Activated CD8-positive, alpha-beta memory T cell treated with anti-CD3 and anti-CD28 coated beads, Interleukin-2, amount 50 U/mL, for 24 hours (primary cell): ENCODE results near the gene GNA14.
"Not testable (repeated sequence)": the region's sequence is repeated elsewhere in the genome, so short reads cannot be mapped to it uniquely, and the experiment has no call there.

Source experiments
- DNase-seq: peaks from one replicate; pipeline ENCODE4 v3.0.0-alpha.2; 2020; ENCODE audit errors: extremely low read depth

Gene GNA14

GRCh38 chr9:77648234-77649108 lies at the start of gene GNA14:
TSS of gene GNA14 (minus strand) at chr9:77648322. CDS start at chr9:77647793, 529 bp downstream.
- no peak for DNase-seq

DNA sequence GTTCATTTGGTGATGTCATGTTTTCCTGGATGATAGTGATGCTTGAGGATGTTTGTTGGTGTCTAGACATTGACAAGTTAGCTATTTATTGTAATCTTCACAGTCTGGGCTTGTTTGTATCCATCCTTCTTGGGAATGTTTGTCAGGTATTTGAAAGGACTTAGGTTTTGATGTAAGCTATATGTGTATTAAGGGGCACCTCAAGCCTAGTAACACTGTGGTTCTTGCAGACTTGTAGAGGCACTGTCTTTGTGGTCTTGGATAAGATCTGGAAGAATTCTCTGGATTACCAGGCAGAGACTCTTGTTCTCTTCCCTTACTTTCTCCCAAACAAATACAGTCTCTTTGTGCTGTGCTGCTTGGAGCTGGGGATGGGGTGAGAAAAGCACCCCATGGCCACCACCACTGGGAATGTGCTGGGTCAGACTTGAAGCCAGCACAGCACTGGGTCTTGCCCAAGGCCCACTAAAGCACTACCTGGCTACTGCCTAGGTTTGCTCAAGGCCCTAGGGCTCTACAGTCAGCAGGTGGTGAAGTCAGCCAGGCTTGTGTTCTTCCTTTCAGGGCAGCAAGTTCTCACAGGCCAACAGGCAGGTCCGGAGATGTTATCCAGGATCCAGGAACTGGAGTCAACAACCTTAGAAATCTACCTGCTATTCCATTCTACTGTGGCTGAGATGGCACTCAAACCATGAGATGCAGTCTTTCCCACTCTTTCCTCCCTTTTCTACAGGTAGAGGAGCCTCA lies 49.3 kb upstream of the GNA14 start:
- no peak for DNase-seq

DNA sequence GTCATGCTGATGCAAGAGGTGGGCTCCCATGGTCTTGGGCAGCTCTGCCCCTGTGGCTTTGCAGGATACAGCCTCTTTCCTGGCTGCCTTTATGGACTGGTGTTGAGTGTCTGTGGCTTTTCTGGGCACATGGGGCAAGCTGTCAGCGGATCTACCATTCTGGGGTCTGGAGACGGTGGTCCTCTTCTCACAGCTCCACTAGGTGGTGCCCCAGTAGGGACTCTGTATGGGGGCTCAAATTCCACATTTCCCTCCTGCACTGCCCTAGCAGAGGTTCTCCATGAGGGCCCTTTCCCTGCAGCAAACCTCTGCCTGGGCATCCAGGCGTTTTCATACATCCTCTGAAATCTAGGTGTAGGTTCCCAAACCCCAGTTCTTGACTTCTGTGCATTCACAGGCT lies 42.6 kb upstream of the GNA14 start:
- not testable (repeated sequence) for DNase-seq

DNA sequence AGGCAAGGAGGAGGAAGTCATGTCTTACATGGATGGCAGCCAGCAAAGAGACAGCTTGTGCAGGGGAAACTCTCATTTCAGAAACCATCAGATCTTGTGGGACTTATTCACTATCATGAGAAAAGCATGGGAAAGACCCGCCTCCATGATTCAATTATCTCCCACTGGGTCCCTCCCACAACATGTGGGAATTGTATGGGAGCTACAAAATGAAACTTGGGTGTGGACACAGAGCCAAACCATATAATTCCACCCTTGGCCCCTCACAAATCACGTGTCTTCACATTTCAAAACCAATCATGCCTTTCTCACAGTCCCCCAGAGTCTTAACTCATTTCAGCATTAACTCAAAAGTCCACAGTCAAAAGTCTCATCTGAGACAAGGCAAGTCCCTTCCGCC lies 42.0 kb upstream of the GNA14 start:
- DNase-seq, result not testable (repeated sequence)

DNA sequence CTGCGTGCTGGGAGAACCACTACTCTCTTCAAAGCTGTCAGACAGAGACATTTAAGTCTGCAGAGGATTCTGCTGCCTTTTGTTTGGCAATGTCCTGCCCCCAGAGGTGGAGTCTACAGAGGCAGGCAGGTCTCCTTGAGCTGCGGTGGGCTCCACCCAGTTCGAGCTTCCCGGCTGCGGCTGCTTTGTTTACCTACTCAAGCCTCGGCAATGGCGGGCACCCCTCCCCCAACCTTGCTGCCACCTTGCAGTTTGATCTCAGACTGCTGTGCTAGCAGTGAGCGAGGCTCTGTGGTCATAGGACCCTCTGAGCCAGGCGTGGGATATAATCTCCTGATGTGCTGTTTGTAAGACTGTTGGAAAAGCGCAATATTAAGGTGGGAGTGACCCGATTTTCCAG lies 39.6 kb upstream of the GNA14 start:
- DNase-seq, result not testable (repeated sequence)

DNA sequence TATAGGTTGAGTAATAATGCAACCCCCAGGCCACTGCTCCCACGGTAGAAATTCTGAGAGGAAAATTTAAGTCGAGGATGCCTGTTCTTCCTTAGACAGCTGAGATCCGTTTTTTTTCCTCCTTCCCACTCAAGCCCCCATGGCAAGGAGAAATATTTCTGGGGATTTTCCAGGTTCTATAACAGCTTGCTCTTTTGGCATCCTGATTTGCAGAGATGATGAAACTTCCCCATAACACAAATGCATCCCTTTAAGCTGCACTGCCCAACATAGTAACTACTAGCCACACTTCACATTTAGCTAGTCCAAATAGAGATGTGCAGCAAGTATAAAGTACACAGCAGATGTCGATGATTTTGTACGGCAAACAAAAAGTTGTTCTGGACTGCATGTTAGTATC lies 32.5 kb upstream of the GNA14 start:
- DNase-seq, result no peak

DNA sequence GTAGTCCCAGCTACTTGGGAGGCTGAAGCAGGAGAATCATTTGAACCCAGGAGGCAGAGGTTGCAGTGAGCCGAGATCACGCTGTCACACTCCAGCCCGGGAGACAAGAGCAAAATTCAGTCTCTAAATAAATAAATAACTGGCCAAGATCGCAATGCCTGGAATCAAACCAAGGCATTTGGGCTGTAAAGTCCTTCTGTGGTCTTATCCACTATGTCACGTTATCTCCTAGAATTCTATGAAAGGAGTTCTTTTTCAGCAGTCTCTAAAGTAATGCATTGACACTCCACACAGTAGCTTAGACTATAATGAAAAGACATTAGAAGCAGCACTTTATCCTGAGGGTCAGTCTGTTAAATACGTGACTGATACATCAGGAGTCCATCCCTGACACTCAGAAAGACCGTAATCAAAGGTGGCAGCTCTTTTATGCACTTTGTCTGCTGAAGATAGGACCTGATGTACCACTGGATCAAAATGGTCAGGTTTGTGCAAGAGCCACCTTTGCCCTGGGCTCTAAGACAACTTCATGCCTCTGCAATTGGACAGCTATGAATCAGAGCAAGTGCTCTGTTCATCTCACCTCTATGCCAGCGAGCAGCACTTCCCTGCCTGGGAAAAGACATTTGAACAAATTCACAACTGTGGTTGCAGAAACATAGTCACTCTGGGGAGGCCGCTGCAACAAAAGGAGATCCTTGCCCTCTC lies 31.7 kb upstream of the GNA14 start:
- no peak for DNase-seq

- DNase-seq, result no peak
Observed at GRCh38 chr9:77679088-77679487, 31.0 kb upstream of the GNA14 start.

DNA sequence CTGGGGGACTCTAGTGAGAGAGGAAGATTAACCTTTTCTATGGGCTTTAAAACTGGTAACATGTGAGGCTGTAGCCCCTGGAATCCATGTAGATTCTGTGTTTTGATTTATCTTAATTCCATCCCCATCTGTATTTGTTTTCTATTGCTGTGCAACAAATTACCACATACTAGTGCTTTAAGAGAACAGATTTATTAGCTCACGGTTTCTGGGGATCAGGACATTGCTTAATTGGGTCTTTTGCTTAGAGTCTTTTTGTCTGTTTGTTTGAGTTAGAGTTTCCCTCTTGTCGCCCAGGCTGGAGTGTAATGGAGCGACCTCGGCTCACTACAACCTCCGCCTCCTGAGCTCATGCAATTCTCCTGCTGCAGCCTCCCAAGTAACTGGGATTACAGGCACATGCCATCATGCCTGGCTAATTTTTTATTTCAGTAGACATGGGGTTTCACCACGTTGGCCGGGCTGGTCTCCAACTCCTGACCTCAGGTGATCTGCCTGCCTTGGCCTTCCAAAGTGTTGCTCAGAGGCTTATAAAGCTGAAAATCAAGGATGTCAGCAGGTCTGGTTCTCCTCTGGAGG lies 29.9 kb upstream of the GNA14 start:
- DNase-seq, result no peak

DNA sequence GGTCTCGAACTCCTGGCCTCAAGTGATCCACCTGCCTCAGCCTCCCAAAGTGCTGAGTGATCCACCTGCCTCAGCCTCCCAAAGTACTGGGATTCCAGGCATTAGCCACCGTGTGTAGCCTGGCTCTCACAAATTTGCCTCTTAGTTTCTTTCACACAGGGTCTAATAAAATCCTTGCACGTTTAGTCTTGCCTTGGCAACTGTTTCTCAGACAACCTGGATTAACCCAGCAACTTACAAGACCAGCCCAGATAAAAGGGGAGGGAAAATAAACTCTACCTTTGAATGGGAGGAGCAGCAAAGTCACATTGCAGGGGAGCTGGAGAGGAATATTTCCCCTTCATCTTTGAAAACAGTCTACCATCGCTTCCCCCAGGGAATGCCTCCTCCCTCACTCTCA lies 29.3 kb upstream of the GNA14 start:
- DNase-seq, result no peak

GRCh38 chr9:77673941-77674791 lies 26.0 kb upstream of the GNA14 start:
- no peak for DNase-seq

DNA sequence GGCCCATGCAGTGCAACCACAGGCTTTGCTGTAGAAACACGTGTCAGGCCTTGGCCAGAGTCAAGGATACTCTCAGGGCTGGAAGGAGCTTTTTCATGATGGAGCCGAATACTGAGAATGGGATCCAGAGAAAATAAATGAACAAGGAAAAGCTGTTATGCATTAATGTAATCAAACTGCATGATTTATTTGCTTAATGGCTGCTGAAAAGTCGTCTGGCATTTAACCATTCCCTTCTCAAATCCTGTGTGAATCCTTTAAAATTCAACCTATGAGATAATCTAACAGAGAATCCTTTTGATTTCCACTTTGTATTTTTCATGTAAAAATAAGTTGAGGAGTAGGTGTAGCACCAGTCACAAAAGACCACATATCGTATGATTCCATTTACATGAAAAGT lies 24.1 kb upstream of the GNA14 start:
- no peak for DNase-seq

GRCh38 chr9:77667151-77667550 lies 19.0 kb upstream of the GNA14 start:
- DNase-seq, result no peak

DNA sequence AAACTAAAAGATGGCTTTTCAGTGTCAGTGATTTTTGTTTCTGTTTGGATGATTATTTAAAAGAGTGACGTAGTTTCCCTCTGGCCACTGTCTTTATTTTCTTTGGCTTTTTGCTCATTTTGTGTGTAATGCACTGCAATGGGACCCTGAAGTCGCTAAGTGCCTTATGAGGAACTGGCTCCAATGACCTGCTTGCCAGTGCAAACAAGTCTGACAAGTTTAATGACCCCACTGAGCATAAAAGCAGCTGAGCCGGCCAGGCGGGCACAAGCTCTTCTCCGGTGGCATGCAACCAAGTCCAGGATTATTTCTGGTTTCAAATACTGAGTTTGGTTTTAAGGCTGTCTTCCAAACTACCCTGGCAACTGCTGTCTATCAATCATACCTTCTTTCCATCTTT lies 15.6 kb upstream of the GNA14 start:
- no peak for DNase-seq

DNA sequence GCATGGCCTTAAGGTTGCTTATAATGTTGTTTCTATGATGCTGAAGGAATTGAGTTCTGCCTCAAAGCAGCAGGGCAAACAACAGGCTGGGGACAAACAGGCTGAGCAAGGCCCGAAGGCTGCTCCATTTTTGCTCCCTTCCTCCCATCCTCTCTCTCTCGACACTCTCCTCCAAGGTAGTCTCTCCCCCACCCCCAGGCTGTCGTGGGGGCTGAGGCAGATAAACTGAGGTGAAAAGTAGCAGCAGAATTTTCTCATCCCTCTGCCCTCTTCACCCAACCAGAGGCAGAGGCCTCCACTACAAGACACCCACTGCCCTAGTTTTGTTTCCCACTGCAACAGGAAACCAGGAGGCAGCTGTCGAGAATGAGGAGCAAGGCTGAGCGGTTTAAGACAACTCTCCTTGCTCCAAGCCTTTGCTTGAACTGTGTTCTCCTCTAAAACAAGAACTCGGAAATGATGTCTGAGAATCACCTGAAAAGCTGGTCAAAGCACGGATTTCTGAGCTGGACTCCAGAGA lies 13.5 kb upstream of the GNA14 start:
- no peak for DNase-seq

GRCh38 chr9:77659926-77660325 lies 11.8 kb upstream of the GNA14 start:
- no peak for DNase-seq

DNA sequence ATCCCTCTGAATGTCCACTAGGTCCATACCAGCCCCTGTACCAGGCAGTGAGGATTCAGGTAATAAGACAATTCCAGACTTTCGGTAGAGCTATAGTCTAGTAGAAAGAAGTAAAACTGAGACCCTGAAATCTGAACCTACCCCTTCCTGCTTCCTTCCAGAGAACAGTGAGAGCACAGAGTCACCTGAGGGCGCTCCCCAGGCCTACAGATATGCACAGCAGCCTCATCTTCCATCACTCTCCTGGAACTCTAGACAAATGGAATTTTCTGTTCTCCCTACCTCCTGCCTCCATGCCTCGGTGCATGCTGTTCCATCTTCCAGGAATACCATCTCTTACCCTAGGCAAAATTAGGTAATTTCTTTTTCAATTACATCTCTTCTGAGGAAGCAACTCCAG lies 3.1 kb upstream of the GNA14 start:
- DNase-seq, result no peak

DNA sequence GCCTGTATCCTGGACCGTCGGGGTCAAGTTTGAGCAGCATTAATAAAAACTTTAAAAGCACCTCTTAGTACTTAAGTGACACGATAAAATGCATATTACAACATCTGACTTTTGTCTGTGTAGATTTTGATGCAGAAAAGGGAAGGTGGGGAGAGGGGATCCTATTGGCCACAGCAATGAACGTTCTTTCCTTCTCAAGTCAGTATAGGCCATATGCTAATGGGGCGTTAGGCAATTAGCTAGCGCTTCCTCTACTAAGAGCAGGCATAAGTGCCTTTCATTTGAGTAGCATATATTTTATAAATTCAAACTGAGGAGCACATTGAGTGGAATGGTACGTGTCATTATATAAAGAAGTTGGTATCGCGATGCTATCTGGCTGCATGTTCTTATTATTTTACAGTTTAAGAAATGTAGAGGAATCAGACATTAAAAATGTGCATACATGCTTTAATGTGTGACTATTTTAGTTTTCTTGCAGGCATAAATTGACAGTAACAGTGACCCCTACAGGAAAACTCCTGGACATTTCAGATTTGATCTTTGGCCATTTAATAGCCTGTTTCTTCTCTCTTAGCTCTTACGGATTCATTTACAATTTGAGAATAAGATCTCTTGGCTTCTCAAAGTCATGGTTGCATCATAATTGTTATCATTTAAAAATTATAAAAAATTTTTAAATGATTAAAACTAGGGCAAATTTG lies 1.1 kb upstream of the GNA14 start:
- DNase-seq, result no peak

GRCh38 chr9:77647267-77648233 lies 572 bp downstream of the GNA14 start:
- DNase-seq, result no peak
